HepG2 (cell line): ENCODE results near the gene ARG2. TPM values are rescaled to one million over a fixed set of nuclear protein-coding genes. Genes with fewer than 3 reads are reported as not detected.

ENCODE experiments used
- ATAC-seq: fragments of 200-7000 bp; cut with Tn5 transposase; 3 replicates; pipeline ENCODE4 v1.9.1; 2020; ENCODE audit warnings: mild to moderate bottlenecking, moderate library complexity
- BruUV-seq: library from RNA; stranded (reverse); fragments of 400-500 nt; replicated peaks from 2 replicates; lab custom pipeline; 2021; lab: Mats Ljungman, UMichigan
- CTCF ChIA-PET: fragments of 300-600 bp; formaldehyde crosslinking; extraction: SDS; loops from one replicate; lab custom pipeline; 2021; ENCODE audit warnings: low total read pairs, inconsistent platforms, low intra/inter-chr PET ratio; lab: Yijun Ruan, JAX
- POLR2A ChIA-PET: fragments of 350-600 bp; sonication (Branson Sonifier 250); formaldehyde crosslinking; loops from one replicate; lab custom pipeline; 2020; ENCODE audit warnings: antibody characterized with exemption, inconsistent platforms; lab: Yijun Ruan, JAX
- DNase-seq: peaks from one replicate; pipeline ENCODE4 v3.0.0-alpha.2; 2015; ENCODE audit warnings: low spot score
- FAIRE-seq: peaks from 3 replicates; lab custom pipeline; 2011; peaks lifted over from hg19 to GRCh38; lab: Jason Lieb, UNC
- H2AFZ ChIP-seq: one replicate; pipeline ENCODE4 v1.6.1; 2011; ENCODE audit warnings: low read length, inconsistent platforms
- H3K27ac ChIP-seq: fragments of 300-600 bp; 3 replicates; pipeline ENCODE4 v1.8.0; 2011; ENCODE audit warnings: mixed run types, mild to moderate bottlenecking, mixed read lengths, low read length, inconsistent platforms; ENCODE audit not compliant: insufficient read depth; ENCODE audit errors: extremely low read length
- H3K27me3 ChIP-seq, 2 experiments: fragments of 200-600 bp in 1 of 2; 2 replicates in 1 of 2; 3 replicates in 1 of 2; pipeline versions ENCODE4 v1.6.0 to v1.8.0; 2011; ENCODE audit warnings: low read length in 2 of 2, mild to moderate bottlenecking in 2 of 2, moderate library complexity in 2 of 2, inconsistent platforms in 1 of 2; ENCODE audit not compliant: insufficient read depth in 2 of 2, control insufficient read depth in 1 of 2
- H3K36me3 ChIP-seq, 2 experiments: fragments of 200-600 bp in 1 of 2; replicated peaks in 1 of 2; 2 replicates in 1 of 2; 3 replicates in 1 of 2; pipeline versions ENCODE4 v1.5.1 to v1.8.0; 2011; ENCODE audit warnings: low read length in 2 of 2, inconsistent platforms in 1 of 2; ENCODE audit not compliant: insufficient read depth in 2 of 2, control insufficient read depth in 1 of 2
- H3K4me1 ChIP-seq: 2 replicates; pipeline ENCODE4 v1.5.1; 2012; ENCODE audit warnings: low read length, inconsistent platforms; ENCODE audit not compliant: insufficient read depth
- H3K4me2 ChIP-seq: 2 replicates; pipeline ENCODE4 v1.6.0; 2011; ENCODE audit warnings: low read depth, low read length, inconsistent platforms
- H3K4me3 ChIP-seq, 3 experiments: fragments of 200-600 bp in 1 of 3; sonication (generic), shearing (Covaris generic) in 1 of 3; replicated peaks in 1 of 3; 2 replicates each; pipeline ENCODE4 v1.5.1; 2011 to 2016; ENCODE audit warnings: low read length in 3 of 3, inconsistent platforms in 2 of 3, low read depth in 2 of 3, mild to moderate bottlenecking in 2 of 3, control low read depth in 1 of 3, mixed read lengths in 1 of 3; ENCODE audit not compliant: insufficient read depth in 1 of 3
- H3K79me2 ChIP-seq: one replicate; pipeline ENCODE4 v1.6.1; 2011; ENCODE audit warnings: low read length, inconsistent platforms; ENCODE audit not compliant: insufficient read depth
- H3K9ac ChIP-seq: 2 replicates; pipeline ENCODE4 v1.6.0; 2011; ENCODE audit warnings: mild to moderate bottlenecking, low read depth, low read length, inconsistent platforms; ENCODE audit not compliant: insufficient read depth
- H3K9me3 ChIP-seq: 2 replicates; pipeline ENCODE4 v1.5.1; 2012; ENCODE audit warnings: mild to moderate bottlenecking, low read length
- H4K20me1 ChIP-seq: 2 replicates; pipeline ENCODE4 v1.6.0; 2011; ENCODE audit warnings: inconsistent platforms, mild to moderate bottlenecking, low read length, moderate library complexity; ENCODE audit not compliant: insufficient read depth
- ARNTL ChIP-seq: sonication (generic); formaldehyde crosslinking; IDR thresholded peaks from 2 replicates; pipeline ENCODE4 v1.4.0; 2020; ENCODE audit warnings: mild to moderate bottlenecking, missing genetic modification reagents
- ASH2L ChIP-seq: fragments of 300-600, 200-600 bp; sonication (generic); IDR thresholded peaks from 2 replicates; pipeline ENCODE4 v1.7.0; 2017; ENCODE audit warnings: low read depth, mild to moderate bottlenecking, moderate library complexity, mixed read lengths, low read length; ENCODE audit not compliant: insufficient read length
- ATF1 ChIP-seq: IDR thresholded peaks from 2 replicates; pipeline ENCODE4 v1.6.1; 2016; ENCODE audit warnings: mild to moderate bottlenecking, control low read depth
- BCLAF1 ChIP-seq: fragments of 450-650 bp; IDR thresholded peaks from 2 replicates; pipeline ENCODE4 v1.6.1; 2017; ENCODE audit warnings: mild to moderate bottlenecking
- CEBPB ChIP-seq: IDR thresholded peaks from 2 replicates; pipeline ENCODE4 v1.6.1; 2011; ENCODE audit warnings: low read depth, low read length, improper control_type of control experiment, borderline replicate concordance
- CREM ChIP-seq, 2 experiments: sonication (generic) in 1 of 2; formaldehyde crosslinking in 1 of 2; IDR thresholded peaks; 2 replicates each; pipeline versions ENCODE4 v1.4.0 to v1.6.1; 2016 to 2020; ENCODE audit warnings: antibody characterized with exemption in 1 of 2, mild to moderate bottlenecking in 1 of 2, missing genetic modification reagents in 1 of 2
- FOSL2 ChIP-seq: sonication (generic); formaldehyde crosslinking; IDR thresholded peaks from 2 replicates; pipeline ENCODE4 v1.4.0; 2020; ENCODE audit warnings: missing genetic modification reagents
- FOXK1 ChIP-seq: sonication (generic); formaldehyde crosslinking; IDR thresholded peaks from 2 replicates; pipeline ENCODE4 v1.4.0; 2020; ENCODE audit warnings: low read depth, missing genetic modification reagents, borderline replicate concordance
- FOXP1 ChIP-seq, 2 experiments: fragments of 450-650 bp in 1 of 2; IDR thresholded peaks; 2 replicates each; pipeline ENCODE4 v1.6.1; 2017 to 2018; ENCODE audit warnings: antibody characterized with exemption in 1 of 2
- HOXA5 ChIP-seq: sonication (generic); formaldehyde crosslinking; IDR thresholded peaks from 2 replicates; pipeline ENCODE4 v1.4.0; 2020; ENCODE audit warnings: missing genetic modification reagents
- IKZF4 ChIP-seq: sonication (generic); formaldehyde crosslinking; IDR thresholded peaks from 2 replicates; pipeline ENCODE4 v1.5.1; 2020; ENCODE audit warnings: borderline replicate concordance, mild to moderate bottlenecking, low read depth, missing genetic modification reagents; ENCODE audit errors: not compliant biosample characterization
- IRF9 ChIP-seq: sonication (generic); formaldehyde crosslinking; IDR thresholded peaks from 2 replicates; pipeline ENCODE4 v1.8.0; 2022; ENCODE audit warnings: missing genetic modification reagents, mild to moderate bottlenecking, borderline replicate concordance
- KLF6 ChIP-seq: IDR thresholded peaks from 2 replicates; pipeline ENCODE4 v1.8.0; 2016; ENCODE audit warnings: missing biosample characterization, missing genetic modification reagents
- KMT2A ChIP-seq: sonication (generic); formaldehyde crosslinking; IDR thresholded peaks from 2 replicates; pipeline ENCODE4 v1.4.0; 2020; ENCODE audit warnings: missing genetic modification reagents
- PLSCR1 ChIP-seq: sonication (generic); formaldehyde crosslinking; IDR thresholded peaks from 2 replicates; pipeline ENCODE4 v1.5.0; 2020; ENCODE audit warnings: missing genetic modification reagents, mild to moderate bottlenecking, borderline replicate concordance
- RARA ChIP-seq: IDR thresholded peaks from 2 replicates; pipeline ENCODE4 v1.6.1; 2016; ENCODE audit warnings: missing genetic modification reagents, missing compliant biosample characterization
- RORA ChIP-seq: sonication (generic); formaldehyde crosslinking; IDR thresholded peaks from 2 replicates; pipeline ENCODE4 v1.5.0; 2020; ENCODE audit warnings: mild to moderate bottlenecking, missing genetic modification reagents, moderate library complexity
- SOX13 ChIP-seq, 3 experiments: fragments of 450-650 bp in 1 of 3; sonication (generic) in 1 of 3; formaldehyde crosslinking in 1 of 3; IDR thresholded peaks in 2 of 3; conservative IDR thresholded peaks in 1 of 3; 2 replicates each; pipeline versions ENCODE4 v1.5.0 to v1.6.1; 2016 to 2020; ENCODE audit warnings: antibody characterized with exemption in 1 of 3, mild to moderate bottlenecking in 1 of 3, missing compliant biosample characterization in 1 of 3, missing genetic modification reagents in 1 of 3, moderate library complexity in 1 of 3
- SSRP1 ChIP-seq: IDR thresholded peaks from 2 replicates; pipeline ENCODE4 v1.6.1; 2016; ENCODE audit warnings: control low read depth
- ZNF749 ChIP-seq: sonication (generic); formaldehyde crosslinking; IDR thresholded peaks from 2 replicates; pipeline ENCODE4 v1.8.0; 2022; ENCODE audit warnings: mild to moderate bottlenecking, missing genetic modification reagents, moderate library complexity, borderline replicate concordance
- WGBS: methylation state at CpG from one replicate; pipeline ENCODE4 v1.1.6; 2017; ENCODE audit warnings: low lambda C conversion rate; 5-methylcytosine and 5-hydroxymethylcytosine counted together
- in situ Hi-C: cut with HindIII; loops from 2 replicates; pipeline ENCODE4 v1.10.0; 2017; ENCODE audit warnings: low pct_unique_long_range_greater_than_20kb; ENCODE audit not compliant: extremely low pct_ligation_motif_present
- intact Hi-C: fragments of 100-400 bp; cut with micrococcal nuclease; formaldehyde crosslinking; loops from one replicate; pipeline ENCODE4 v1.10.0; 2022; ENCODE audit not compliant: unreplicated experiment
- polyA plus RNA-seq, 8 experiments: library from polyadenylated mRNA; depleted of rRNA in 3 of 8; stranded (reverse) in 7 of 8; unstranded in 1 of 8; fragments of >200 nt; fragmentation: Illumina TruSeq in 4 of 8; extraction: Trizol in 4 of 8; gene quantifications; 2 replicates each; pipeline versions ENCODE4 v1.2.1 to v1.2.3, GENCODE V29; 2011 to 2016; ENCODE audit warnings: low read depth in 4 of 8, missing spikeins in 1 of 8, mixed read lengths in 1 of 8; ENCODE audit not compliant: insufficient read depth in 1 of 8
- total RNA-seq, 5 experiments: library from RNA; depleted of rRNA; stranded (reverse); fragments of >200 nt; fragmentation: Illumina TruSeq; extraction: Trizol; gene quantifications; 2 replicates each; pipeline ENCODE4 v1.2.3, GENCODE V29; 2016; ENCODE audit warnings: low read depth in 1 of 5

Gene ARG2
- total and polyA plus RNA-seq, 2 of the 13 experiments (the other 11 are each of a cell fraction or from before 2014, with no cell fraction given): 37.5 to 73.6 TPM

- H3K4me2 ChIP-seq: peak overlapping the region; percentile 48
- H3K27ac ChIP-seq: peak overlapping the region; percentile 79
- intact Hi-C loops (no loop called here), in situ Hi-C loops (loop anchor here (25.0 kb wide), 1 partner anchor 1189 kb away; no protein-coding TSS in a partner anchor)
- CTCF ChIA-PET: no interaction called here
- H3K36me3 ChIP-seq: no peaks in the 10 kb centered on the region; a peak in 1 of 5 replicates
- H4K20me1 ChIP-seq: no peaks in the 10 kb centered on the region
- H3K9ac ChIP-seq: peak overlapping the region; percentile 56; the same call in 1 of the 2 replicates
- H3K9me3 ChIP-seq: no peaks in the 10 kb centered on the region
- POLR2A ChIA-PET: interaction anchor here (1.0 to 1.2 kb wide), 2 partner anchors 23 to 72 kb away, joined by 4 to 8 read pairs; partner anchors contain the start of genes PIGH and RDH11
- ATAC-seq: no peak
- no TSS peak for BruUV-seq
- FAIRE-seq: no peak
- H3K27me3 ChIP-seq: no peaks in the 10 kb centered on the region
- DNase-seq: peak; percentile 70
- H3K4me1 ChIP-seq: peaks cover 51% of the 10 kb centered on the region
- 4% methylated on average over 2 of the region's 2 CpGs for WGBS
- H2AFZ ChIP-seq: peak overlapping the region; percentile 3
- no peak overlapping the region; a peak in 1 of 6 replicates for H3K4me3 ChIP-seq
- H3K79me2 ChIP-seq: no peaks in the 10 kb centered on the region
- peak; percentile 30; the same call in 1 of the 2 replicates for TF ChIP-seq KLF6 (CRISPR knock-in tag)
- no peak for TF ChIP-seq IKZF4 (CRISPR knock-in tag)
- TF ChIP-seq BCLAF1: no peak
- peak; percentile 53; the same call in 1 of the 2 replicates for TF ChIP-seq FOXK1
- TF ChIP-seq KMT2A (CRISPR knock-in tag): no peak
- no peak for TF ChIP-seq IRF9 (CRISPR knock-in tag)
- TF ChIP-seq SOX13 (IDR thresholded peaks at IDR 0.05): 0 out of 2 replicates have a peak, but pooled peaks have one; percentile 24
- TF ChIP-seq SOX13 (CRISPR knock-in tag; conservative IDR thresholded peaks at IDR 0.05 in 1 of 2, IDR thresholded peaks at IDR 0.05 in 1 of 2): peak in 1 of 2 experiments; percentile 79; a peak in 2 of 4 replicates
- peak; percentile 62; the same call in 1 of the 2 replicates for TF ChIP-seq CEBPB
- TF ChIP-seq ATF1 (CRISPR knock-in tag): 0 out of 2 replicates have a peak, but pooled peaks have one; percentile 12
- no peak for TF ChIP-seq ARNTL
- TF ChIP-seq SSRP1 (CRISPR knock-in tag): no peak
- peak; percentile 44; the same call in 1 of the 2 replicates for TF ChIP-seq FOSL2 (CRISPR knock-in tag)
- TF ChIP-seq CREM (IDR thresholded peaks at IDR 0.05): peak; percentile 42; the same call in 1 of the 2 replicates
- no peak for TF ChIP-seq CREM (CRISPR knock-in tag; IDR thresholded peaks at IDR 0.05)
- no peak for TF ChIP-seq FOXP1 (IDR thresholded peaks at IDR 0.05)
- peak; percentile 88 for TF ChIP-seq FOXP1 (CRISPR knock-in tag; IDR thresholded peaks at IDR 0.05)
- peak; percentile 35 for TF ChIP-seq ASH2L
- no peak for TF ChIP-seq PLSCR1
- TF ChIP-seq RORA (CRISPR knock-in tag): no peak
- no peak for TF ChIP-seq RARA (CRISPR knock-in tag)
- TF ChIP-seq HOXA5 (CRISPR knock-in tag): no peak
- no peak for TF ChIP-seq ZNF749 (CRISPR knock-in tag)
Observed at GRCh38 chr14:67623114-67623513, 3.4 kb downstream of the ARG2 start.
